Gastroesophageal sphincter (tissue), 3 donors: ENCODE data around the gene FAM78A.

Source experiments
- CTCF ChIP-seq, 4 experiments: fragments of 200-600 bp in 2 of 4; fragments of 450-650 bp in 2 of 4; sonication (generic) in 1 of 4; IDR thresholded peaks; one replicate each; pipeline ENCODE4 v1.5.1; 2017 to 2019; ENCODE audit warnings: antibody characterized with exemption in 4 of 4, mild to moderate bottlenecking in 2 of 4, moderate library complexity in 2 of 4
- EP300 ChIP-seq: sonication (generic); formaldehyde crosslinking; IDR thresholded peaks from one replicate; pipeline ENCODE4 v1.6.1; 2017; ENCODE audit warnings: antibody characterized with exemption, mild to moderate bottlenecking
- POLR2A ChIP-seq, 2 donors: fragments of 450-650 bp; IDR thresholded peaks; one replicate each; pipeline ENCODE4 v1.6.1; 2017; ENCODE audit warnings: antibody characterized with exemption in 2 of 2, mild to moderate bottlenecking in 2 of 2, moderate library complexity in 1 of 2
- POLR2AphosphoS5 ChIP-seq: sonication (generic); formaldehyde crosslinking; IDR thresholded peaks from one replicate; pipeline ENCODE4 v1.6.1; 2017; ENCODE audit warnings: antibody characterized with exemption

- TF ChIP-seq CTCF (IDR thresholded peaks at IDR 0.05) (no peak), POLR2A (IDR thresholded peaks at IDR 0.05) (no peak), EP300 (no peak), POLR2AphosphoS5 (no peak)
Observed at GRCh38 chr9:131318231-131319085, 42.1 kb upstream of the FAM78A start.
